ENCODE measurements around the gene PCSK6.

PCSK6 gene

DNA sequence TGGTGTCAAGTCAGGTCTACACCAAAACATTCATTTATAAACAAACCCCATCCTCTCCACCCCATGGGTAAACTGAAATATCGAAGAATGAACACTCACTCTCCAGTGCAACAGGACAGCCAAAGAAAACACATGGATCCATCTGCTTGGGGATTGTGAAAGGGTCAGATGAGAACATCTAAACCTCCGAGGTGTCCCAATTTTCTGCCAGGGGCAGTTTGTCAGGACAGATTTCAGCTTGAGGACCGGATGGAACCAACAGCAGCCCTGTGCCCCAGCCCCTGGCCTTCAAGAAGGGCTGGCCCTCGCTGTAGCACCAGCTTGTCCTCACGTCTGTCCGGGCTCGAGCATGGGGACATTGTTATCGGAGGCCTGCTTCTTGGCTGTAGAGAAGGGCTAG, 45.5 kb downstream of the PCSK6 start:
- TF ChIP-seq, protein P1, sequence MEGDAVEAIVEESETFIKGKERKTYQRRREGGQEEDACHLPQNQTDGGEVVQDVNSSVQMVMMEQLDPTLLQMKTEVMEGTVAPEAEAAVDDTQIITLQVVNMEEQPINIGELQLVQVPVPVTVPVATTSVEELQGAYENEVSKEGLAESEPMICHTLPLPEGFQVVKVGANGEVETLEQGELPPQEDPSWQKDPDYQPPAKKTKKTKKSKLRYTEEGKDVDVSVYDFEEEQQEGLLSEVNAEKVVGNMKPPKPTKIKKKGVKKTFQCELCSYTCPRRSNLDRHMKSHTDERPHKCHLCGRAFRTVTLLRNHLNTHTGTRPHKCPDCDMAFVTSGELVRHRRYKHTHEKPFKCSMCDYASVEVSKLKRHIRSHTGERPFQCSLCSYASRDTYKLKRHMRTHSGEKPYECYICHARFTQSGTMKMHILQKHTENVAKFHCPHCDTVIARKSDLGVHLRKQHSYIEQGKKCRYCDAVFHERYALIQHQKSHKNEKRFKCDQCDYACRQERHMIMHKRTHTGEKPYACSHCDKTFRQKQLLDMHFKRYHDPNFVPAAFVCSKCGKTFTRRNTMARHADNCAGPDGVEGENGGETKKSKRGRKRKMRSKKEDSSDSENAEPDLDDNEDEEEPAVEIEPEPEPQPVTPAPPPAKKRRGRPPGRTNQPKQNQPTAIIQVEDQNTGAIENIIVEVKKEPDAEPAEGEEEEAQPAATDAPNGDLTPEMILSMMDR (IDR thresholded peaks at IDR 0.05; ENCODE audit: low read depth, low read length, missing control alignments), result no peak
- H3K27ac ChIP-seq, result no peak overlapping the region
- no peaks in the 10 kb centered on the region for H3K36me3 ChIP-seq (replicated peaks)
- H3K27me3 ChIP-seq (replicated peaks), result no peaks in the 10 kb centered on the region
- H3K4me3 ChIP-seq (ENCODE audit: low read depth, low read length), result no peak overlapping the region
- DNase-seq, result no peak
- in situ Hi-C loops (cut with HindIII; ENCODE audit: low pct_ligation_motif_present, low sequenced_read_pairs), result no loop called here

DNA sequence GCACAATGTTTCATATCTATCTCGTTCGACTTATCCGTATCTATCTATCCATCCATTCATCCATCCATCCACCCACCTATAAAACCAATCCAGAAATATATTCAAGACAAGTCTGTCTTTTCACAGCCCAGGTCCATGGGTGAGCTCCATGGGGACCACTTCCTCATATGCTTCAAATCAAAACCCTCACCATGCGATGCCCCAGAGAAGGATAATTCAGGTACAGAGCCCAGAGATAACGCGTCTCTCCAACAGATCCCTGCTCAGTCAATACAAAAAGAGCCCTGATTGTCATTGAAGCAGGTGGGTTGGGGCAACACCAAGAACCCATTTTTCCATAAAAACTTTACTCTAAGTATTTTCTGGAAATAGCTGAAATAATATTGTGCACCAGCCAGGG, 47.2 kb downstream of the PCSK6 start:
- no peak overlapping the region for H3K27ac ChIP-seq
- DNase-seq, result no peak
- TF ChIP-seq, protein P1 (IDR thresholded peaks at IDR 0.05; ENCODE audit: low read depth, low read length, missing control alignments), result no peak
- no peaks in the 10 kb centered on the region for H3K36me3 ChIP-seq (replicated peaks)
- no peaks in the 10 kb centered on the region for H3K27me3 ChIP-seq (replicated peaks)
- H3K4me3 ChIP-seq (ENCODE audit: low read depth, low read length), result no peak overlapping the region
- in situ Hi-C loops (cut with HindIII; ENCODE audit: low pct_ligation_motif_present, low sequenced_read_pairs), result no loop called here

DNA sequence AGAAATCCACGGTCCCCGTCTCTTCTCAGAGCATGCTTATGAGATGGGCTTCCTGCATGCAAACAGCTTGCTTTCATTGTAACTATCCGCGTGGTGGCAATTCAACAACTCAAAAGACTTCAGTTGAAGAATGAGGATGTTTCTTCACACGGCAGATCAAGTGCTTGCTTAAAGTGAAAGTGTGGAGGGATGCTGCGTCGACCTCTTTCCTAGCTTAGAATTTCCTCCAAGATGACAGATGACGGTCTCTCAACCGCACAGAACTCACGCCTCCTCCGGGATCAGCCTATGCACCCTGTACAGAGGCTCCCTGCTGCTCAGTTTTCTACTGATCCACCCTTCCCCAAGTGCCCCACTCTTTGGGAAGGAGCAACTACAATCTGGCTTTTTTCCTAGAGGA, 47.8 kb downstream of the PCSK6 start:
- no peaks in the 10 kb centered on the region for H3K36me3 ChIP-seq (replicated peaks)
- TF ChIP-seq, protein P1 (IDR thresholded peaks at IDR 0.05; ENCODE audit: low read depth, low read length, missing control alignments), result no peak
- H3K4me3 ChIP-seq (ENCODE audit: low read depth, low read length), result no peak overlapping the region
- in situ Hi-C loops (cut with HindIII; ENCODE audit: low pct_ligation_motif_present, low sequenced_read_pairs), result no loop called here
- no peaks in the 10 kb centered on the region for H3K27me3 ChIP-seq (replicated peaks)
- no peak overlapping the region for H3K27ac ChIP-seq
- DNase-seq, result no peak

DNA sequence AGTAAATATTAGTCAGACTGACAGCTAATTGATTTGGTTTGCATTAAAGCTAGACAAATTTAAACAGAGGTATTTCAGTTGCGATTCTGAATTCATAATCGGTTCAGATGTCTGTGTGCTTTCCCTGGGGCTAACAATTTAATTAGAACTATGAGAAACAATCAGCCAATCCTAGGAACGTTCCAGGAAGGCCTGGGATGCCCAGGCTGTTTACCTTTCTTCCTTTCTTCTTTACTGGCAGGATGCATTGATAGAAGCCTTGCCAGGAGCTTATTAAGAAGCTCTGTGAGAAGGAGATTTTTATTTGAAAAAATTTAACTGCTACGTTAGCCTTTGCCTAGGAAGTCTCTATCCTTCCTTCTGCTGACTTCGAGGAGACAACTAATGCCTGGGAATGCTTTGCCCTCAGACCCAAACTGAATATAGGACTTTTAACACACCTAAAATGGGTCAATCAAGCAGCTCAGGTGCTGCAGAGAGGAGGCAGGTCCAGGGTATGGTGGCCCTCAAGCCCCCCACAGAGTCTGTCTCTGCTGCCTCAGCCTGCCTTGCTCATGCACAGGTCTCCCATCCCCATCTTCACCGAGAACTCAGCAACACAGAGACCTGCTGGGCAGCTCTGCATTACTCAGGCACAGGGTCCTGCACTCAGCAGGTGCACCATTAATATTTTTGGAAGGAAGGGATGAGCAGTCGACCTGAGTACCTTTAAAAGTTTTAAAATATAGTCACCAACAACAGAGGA, 48.5 kb downstream of the PCSK6 start:
- in situ Hi-C loops (cut with HindIII; ENCODE audit: low pct_ligation_motif_present, low sequenced_read_pairs), result no loop called here

DNA sequence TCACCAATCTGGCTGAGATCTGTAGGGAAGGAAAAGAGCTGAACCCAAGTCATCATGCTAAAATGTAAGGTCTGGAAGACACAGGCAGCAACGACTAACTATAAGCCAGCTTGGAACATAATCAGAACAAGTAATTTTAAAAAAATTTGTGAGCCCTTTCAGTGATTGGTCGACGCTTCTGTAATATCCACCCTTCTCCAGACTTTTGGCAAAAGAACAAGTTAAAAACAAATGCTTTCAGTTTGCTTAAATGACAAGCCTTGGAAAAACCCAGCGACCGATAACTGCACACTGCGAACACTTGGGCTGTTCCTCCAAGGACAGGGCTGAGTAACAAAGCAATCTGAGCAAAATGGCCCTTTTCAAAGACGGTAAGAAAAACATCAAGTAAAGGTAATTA, 49.6 kb downstream of the PCSK6 start:
- no peaks in the 10 kb centered on the region for H3K27me3 ChIP-seq (replicated peaks)
- no peaks in the 10 kb centered on the region for H3K36me3 ChIP-seq (replicated peaks)
- no peak for DNase-seq
- H3K27ac ChIP-seq, result no peak overlapping the region
- TF ChIP-seq, protein P1 (IDR thresholded peaks at IDR 0.05; ENCODE audit: low read depth, low read length, missing control alignments), result no peak
- in situ Hi-C loops (cut with HindIII; ENCODE audit: low pct_ligation_motif_present, low sequenced_read_pairs), result no loop called here
- no peak overlapping the region for H3K4me3 ChIP-seq (ENCODE audit: low read depth, low read length)

More for the DNA sequence above, 48.5 kb downstream of the PCSK6 start:
- Histone ChIP-seq H3K27ac (no peak overlapping the region), H3K27me3 (replicated peaks) (no peaks in the 10 kb centered on the region), H3K4me3 (ENCODE audit: low read depth, low read length) (no peak overlapping the region), H3K36me3 (replicated peaks) (no peaks in the 10 kb centered on the region)
- TF ChIP-seq, protein P1 (IDR thresholded peaks at IDR 0.05; ENCODE audit: low read depth, low read length, missing control alignments), result no peak
- no peak for DNase-seq

Measured in brain microvascular endothelial cell (primary cell).